Left ventricle myocardium inferior (tissue), 1 donor: ENCODE results near the gene CALML6. TPM values are rescaled to one million over a fixed set of nuclear protein-coding genes. Genes with fewer than 3 reads are reported as not detected.

Experiments
- DNase-seq: peaks from one replicate; pipeline ENCODE4 v3.0.0-alpha.2; 2020
- H3K27ac ChIP-seq: fragments of 200-600 bp; replicated peaks from 2 replicates; pipeline ENCODE4 v1.8.0; 2021
- H3K27me3 ChIP-seq: fragments of 200-600 bp; 2 replicates; pipeline ENCODE4 v1.8.0; 2021; ENCODE audit warnings: low read depth
- H3K36me3 ChIP-seq: fragments of 200-600 bp; 2 replicates; pipeline ENCODE4 v1.8.0; 2021
- H3K4me1 ChIP-seq: fragments of 200-600 bp; 2 replicates; pipeline ENCODE4 v1.8.0; 2021
- H3K4me3 ChIP-seq: fragments of 200-600 bp; 2 replicates; pipeline ENCODE4 v1.8.0; 2021; ENCODE audit warnings: mild to moderate bottlenecking, moderate library complexity
- H3K9me3 ChIP-seq: fragments of 200-600 bp; replicated peaks from 2 replicates; pipeline ENCODE4 v1.8.0; 2021
- CTCF ChIP-seq: fragments of 200-600 bp; IDR thresholded peaks from 2 replicates; pipeline ENCODE4 v1.8.0; 2021; ENCODE audit warnings: antibody characterized with exemption, mild to moderate bottlenecking, borderline replicate concordance
- intact Hi-C: fragments of 100-400 bp; cut with micrococcal nuclease; formaldehyde crosslinking; loops from one replicate; pipeline ENCODE4 v1.11.0; 2022
- total RNA-seq: library from RNA; stranded (reverse); fragmentation: NEBNext Ultra II Directional; extraction: Animal tissue kit (Norgen Biotek cat#: 25700); gene quantifications from one replicate; pipeline ENCODE4 v1.2.1, GENCODE V29; 2021
- donor health status: DM: no; HTN: yes; CAD: no; lungs with severe emphysema.

CALML6 gene
- total RNA-seq, 1 donor from 2014 or later = not detected

GRCh38 chr1:1937061-1937460 is 22.0 kb downstream of the CALML6 start:
- Histone ChIP-seq H3K9me3 (no peaks in the 10 kb centered on the region), H3K4me3 (no peak overlapping the region), H3K27me3 (peaks cover 34% of the 10 kb centered on the region), H3K4me1 (no peaks in the 10 kb centered on the region), H3K27ac (no peak overlapping the region), H3K36me3 (no peaks in the 10 kb centered on the region)
- no peak for DNase-seq
- intact Hi-C loops = no loop called here
- TF ChIP-seq CTCF = no peak

DNA sequence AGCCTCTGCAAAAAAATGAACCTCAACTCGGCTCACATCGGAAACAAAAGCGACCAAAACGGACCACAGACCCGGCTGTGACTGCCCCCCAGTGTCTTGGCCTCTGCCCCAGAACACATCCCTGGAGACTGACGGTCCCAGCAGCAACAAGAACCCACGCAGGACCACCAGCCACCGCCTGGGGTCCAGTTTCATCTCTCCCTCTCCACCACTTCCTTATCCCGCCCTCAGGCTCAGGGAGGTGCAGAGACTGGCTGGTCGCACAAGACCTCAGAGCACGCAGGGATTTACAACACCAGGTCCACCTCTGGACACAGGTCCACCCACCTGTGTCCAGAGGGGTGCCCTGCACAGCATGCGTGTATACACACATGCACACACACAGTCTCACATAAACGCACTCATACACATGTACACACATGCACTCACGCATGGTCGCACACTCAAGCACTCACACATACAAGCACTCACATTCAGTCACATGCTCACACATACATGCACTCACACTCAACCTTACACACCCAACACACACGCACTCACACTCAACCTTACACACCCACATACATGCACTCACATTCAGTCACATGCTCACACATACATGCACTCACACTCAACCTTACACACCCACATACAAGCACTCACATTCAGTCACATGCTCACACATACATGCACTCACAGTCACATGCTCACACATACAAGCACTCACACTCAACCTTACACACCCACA is 22.7 kb downstream of the CALML6 start:
- DNase-seq = no peak

DNA sequence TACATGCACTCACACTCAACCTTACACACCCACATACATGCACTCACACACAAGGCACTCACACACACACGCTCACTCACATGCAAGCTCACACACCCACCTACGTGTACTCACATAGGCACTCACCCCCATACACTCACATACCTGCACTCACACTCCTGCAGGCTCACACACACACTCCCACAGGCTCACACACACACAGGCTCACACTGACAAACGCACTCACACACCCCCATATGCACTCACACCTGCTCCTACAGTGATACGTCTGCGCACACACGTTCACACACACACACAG is 23.2 kb downstream of the CALML6 start:
- Histone ChIP-seq H3K27me3 (peaks cover 44% of the 10 kb centered on the region), H3K27ac (no peak overlapping the region), H3K4me1 (no peaks in the 10 kb centered on the region), H3K36me3 (no peaks in the 10 kb centered on the region), H3K4me3 (no peak overlapping the region), H3K9me3 (no peaks in the 10 kb centered on the region)
- DNase-seq = no peak
- intact Hi-C loops = no loop called here
- TF ChIP-seq CTCF = no peak

More for the DNA sequence above, 22.7 kb downstream of the CALML6 start:
- no peak for TF ChIP-seq CTCF
- Histone ChIP-seq H3K27me3 (peaks cover 40% of the 10 kb centered on the region), H3K4me1 (no peaks in the 10 kb centered on the region), H3K36me3 (no peaks in the 10 kb centered on the region), H3K4me3 (no peak overlapping the region), H3K27ac (no peak overlapping the region), H3K9me3 (no peaks in the 10 kb centered on the region)
- intact Hi-C loops = no loop called here

DNA sequence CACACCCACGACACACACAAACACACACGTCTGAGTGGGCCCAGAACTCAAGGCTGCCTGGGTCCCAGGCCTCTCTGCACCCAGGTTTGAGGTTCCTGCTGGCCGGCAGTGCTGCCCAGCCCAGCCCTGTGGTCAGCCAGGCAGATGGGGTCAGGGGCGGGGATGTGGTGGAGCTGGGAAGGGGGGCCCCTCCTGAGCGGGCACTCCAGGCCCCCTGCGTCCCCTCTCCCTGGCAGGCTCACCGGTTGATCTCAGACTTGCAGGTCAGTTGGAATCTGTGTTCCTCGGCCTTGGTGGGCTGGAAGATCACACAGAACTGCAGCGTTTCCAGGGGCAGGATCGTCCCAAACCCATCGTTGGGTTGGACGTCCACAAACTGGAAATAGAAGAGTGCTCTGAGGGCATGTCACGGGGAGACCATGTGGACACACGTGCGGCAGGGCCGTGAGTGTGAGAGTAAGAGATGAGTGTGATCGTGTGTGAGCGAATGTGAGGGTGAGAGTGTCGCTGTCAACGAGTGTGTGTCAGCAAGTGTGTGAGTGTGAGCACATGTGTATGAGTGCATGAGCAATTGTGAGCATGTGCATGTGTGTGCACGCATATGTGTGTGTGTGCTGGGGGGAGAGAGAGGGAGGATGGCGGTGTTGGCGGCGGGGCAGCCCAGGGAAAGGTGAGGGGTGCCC is 23.7 kb downstream of the CALML6 start:
- Histone ChIP-seq H3K4me3 (no peak overlapping the region), H3K4me1 (no peaks in the 10 kb centered on the region), H3K9me3 (no peaks in the 10 kb centered on the region), H3K36me3 (no peaks in the 10 kb centered on the region), H3K27ac (no peak overlapping the region), H3K27me3 (peaks cover 49% of the 10 kb centered on the region)
- no peak for DNase-seq
- TF ChIP-seq CTCF = no peak
- intact Hi-C loops = no loop called here

DNA sequence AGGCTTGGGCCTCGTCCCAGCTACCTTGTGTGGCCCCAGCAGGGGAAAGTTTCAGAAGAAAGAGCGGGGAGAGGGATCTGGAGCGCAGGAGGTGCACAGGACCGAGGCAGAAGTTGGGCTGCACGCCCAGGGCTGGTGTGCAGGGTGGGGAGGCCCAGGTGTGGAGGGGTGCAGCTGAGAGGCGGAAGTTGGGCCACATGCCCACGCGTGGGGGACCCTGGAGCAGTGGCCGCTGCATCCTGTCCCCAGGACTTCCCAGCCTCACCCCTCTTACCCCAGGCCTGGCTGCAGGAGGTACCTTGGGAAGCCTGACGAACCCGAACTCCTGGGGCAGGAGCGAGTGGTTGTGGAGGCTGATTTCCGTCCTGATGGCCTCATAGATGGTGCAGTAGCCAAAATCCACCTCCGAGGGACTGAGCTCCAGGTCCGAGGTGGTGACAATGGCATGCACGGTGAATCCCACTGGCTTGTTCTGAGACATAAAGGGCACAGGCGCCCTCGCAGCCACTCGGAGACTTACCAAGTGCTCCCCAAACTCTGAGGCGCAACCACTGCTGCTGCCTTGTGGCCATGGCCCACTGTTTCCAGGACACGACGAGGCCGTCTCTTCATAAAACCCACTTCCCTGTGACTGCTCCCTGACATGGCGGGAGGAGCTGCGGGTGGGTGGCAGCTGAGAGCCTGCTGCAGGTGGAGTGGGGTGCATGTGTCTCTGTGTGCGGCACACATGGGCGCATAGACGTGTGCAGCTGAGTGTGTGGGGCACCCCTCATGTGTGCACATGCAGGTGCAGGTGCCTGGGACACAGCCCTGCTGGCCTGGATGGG is 24.4 kb downstream of the CALML6 start:
- Histone ChIP-seq H3K27ac (no peak overlapping the region), H3K9me3 (no peaks in the 10 kb centered on the region), H3K36me3 (no peaks in the 10 kb centered on the region), H3K27me3 (peaks cover 50% of the 10 kb centered on the region), H3K4me1 (peaks cover 6% of the 10 kb centered on the region), H3K4me3 (no peak overlapping the region)
- no peak for DNase-seq
- intact Hi-C loops = no loop called here
- TF ChIP-seq CTCF = no peak
